Measurements from ENCODE around the gene GUK1. TPM values are rescaled to one million over a fixed set of nuclear protein-coding genes. Genes with fewer than 3 reads are reported as not detected.
"Not testable (repeated sequence)": the region's sequence is repeated elsewhere in the genome, so short reads cannot be mapped to it uniquely, and the experiment has no call there.

GUK1 gene
- total RNA-seq, 1 donor: 367 TPM

GRCh38 chr1:228168563-228169270 is 28.6 kb downstream of the GUK1 start:
- TF ChIP-seq CTCF (IDR thresholded peaks at IDR 0.05; ENCODE audit: insufficient read depth, low read depth, low read length): no peak

DNA sequence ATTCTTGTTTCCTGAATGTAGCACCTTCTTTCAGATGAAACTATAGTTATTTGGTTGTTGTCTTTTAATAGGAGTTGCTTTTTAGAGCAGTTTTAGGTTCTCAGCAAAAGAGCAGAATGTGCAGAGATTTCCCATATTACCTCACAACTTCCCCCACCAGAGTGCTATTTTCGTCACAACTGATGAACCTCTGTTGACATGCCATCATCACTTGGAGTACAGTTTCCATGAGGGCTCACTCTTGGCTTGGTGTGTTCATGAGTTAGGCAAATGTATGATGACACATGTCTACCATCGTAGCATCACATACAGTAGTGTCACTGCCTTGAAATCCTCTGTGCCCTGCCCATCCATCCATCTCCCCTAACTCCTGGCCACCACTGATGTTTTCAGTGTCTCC is 29.3 kb downstream of the GUK1 start:
- no peak overlapping the region for H3K4me3 ChIP-seq (ENCODE audit: low read depth, low read length)
- no peak for DNase-seq (ENCODE audit: low read depth)
- TF ChIP-seq CTCF (IDR thresholded peaks at IDR 0.05; ENCODE audit: insufficient read depth, low read depth, low read length): no peak

More at GRCh38 chr1:228168563-228169270, 28.6 kb downstream of the GUK1 start:
- H3K4me3 ChIP-seq (ENCODE audit: low read depth, low read length): no peak overlapping the region
- no peak for DNase-seq (ENCODE audit: low read depth)

DNA sequence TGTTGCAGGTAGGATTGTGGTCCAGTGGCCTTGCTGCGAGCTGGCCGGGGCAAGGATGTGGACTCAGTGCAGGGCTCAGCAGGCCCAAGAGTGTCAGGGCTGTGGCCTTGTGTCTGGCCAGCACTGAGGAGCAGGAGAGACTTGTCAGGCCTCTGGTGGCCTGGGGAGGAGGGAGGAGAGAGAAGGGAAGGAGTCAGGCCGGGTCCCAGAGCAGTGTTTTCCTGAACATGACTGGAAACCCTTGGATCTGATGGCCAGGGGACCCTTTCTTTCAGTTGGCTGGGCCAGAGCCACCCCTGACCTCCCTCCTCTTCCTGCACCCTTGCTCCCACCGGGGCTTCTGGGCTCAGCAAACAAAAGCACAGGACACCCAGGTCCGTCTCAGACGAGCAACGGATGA is 30.6 kb downstream of the GUK1 start:
- TF ChIP-seq CTCF (IDR thresholded peaks at IDR 0.05; ENCODE audit: insufficient read depth, low read depth, low read length): no peak
- no peak for DNase-seq (ENCODE audit: low read depth)
- H3K4me3 ChIP-seq (ENCODE audit: low read depth, low read length): no peak overlapping the region

GRCh38 chr1:228171221-228171891 is 31.3 kb downstream of the GUK1 start:
- TF ChIP-seq CTCF (IDR thresholded peaks at IDR 0.05; ENCODE audit: insufficient read depth, low read depth, low read length): no peak
- no peak for DNase-seq (ENCODE audit: low read depth)
- no peak overlapping the region for H3K4me3 ChIP-seq (ENCODE audit: low read depth, low read length)

DNA sequence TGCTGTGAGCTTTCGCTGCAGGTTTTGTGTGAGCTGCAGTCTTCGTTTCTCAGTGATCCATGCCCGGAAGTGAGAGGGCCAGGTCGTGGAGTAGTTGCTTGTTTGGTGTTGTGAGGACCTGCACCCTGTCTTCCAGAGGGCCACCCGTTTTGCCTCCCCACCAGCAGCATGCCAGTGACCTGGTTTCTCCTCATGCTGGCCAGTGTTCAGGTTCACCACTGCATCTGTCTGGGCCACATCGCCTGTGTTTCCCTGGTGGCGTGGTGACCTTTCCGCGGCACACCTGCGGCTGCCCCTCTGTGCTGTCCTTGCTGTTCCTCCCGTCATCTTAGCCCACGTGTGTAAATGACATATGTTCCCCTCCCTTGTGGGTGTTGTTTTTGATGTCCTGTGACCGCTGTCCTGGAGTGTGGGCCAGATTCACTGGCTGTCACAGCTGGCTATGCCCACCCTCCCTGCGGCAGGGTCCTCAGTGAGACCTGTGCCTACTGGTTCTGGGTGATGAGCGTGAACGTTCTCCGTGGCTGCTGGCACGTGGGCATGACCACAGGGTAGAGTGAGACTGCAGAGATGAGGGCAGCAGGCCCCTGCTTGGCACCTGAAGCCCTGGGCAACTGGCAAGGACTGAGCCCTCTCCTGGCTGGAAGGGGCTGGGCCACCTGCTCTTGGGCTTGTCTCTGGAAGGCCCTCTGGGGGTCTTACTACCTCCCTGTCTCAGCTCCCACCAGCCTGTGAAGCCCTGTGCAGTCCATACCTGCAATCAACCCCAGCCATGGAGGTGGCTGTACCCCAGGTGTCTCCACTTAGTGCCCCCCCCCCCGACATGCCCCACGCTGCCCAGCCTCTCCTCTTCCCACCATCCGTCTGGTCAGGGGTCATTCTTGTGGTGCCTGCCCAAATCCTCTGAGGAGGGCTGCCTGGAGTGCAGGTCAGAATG is 32.8 kb downstream of the GUK1 start:
- no peak for DNase-seq (ENCODE audit: low read depth)
- no peak for TF ChIP-seq CTCF (IDR thresholded peaks at IDR 0.05; ENCODE audit: insufficient read depth, low read depth, low read length)
- H3K4me3 ChIP-seq (ENCODE audit: low read depth, low read length): no peak overlapping the region

- not testable (repeated sequence) for H3K4me3 ChIP-seq (ENCODE audit: low read depth, low read length)
- peak; percentile 20 for DNase-seq (ENCODE audit: low read depth)
Measured at GRCh38 chr1:228173528-228174481, 33.7 kb downstream of the GUK1 start.
